ENCODE results near the gene EIF3J.
"Not testable (repeated sequence)": the region's sequence is repeated elsewhere in the genome, so short reads cannot be mapped to it uniquely, and the experiment has no call there.

The EIF3J gene

GRCh38 chr15:44536962-44537734 is at the start of gene EIF3J:
TSS of gene EIF3J (plus strand) at chr15:44537147. CDS start at chr15:44537195, 48 bp downstream.
- no peak for FAIRE-seq

GRCh38 chr15:44489464-44489863 is 47.5 kb upstream of the EIF3J start:
- FAIRE-seq, result no peak

- no peak for FAIRE-seq
Measured at GRCh38 chr15:44490622-44491021, 46.3 kb upstream of the EIF3J start.

- FAIRE-seq, result no peak
Measured at GRCh38 chr15:44492040-44492439, 44.9 kb upstream of the EIF3J start.

GRCh38 chr15:44492672-44493071 is 44.3 kb upstream of the EIF3J start:
- FAIRE-seq, result no peak

GRCh38 chr15:44495562-44495961 is 41.4 kb upstream of the EIF3J start:
- no peak for FAIRE-seq

- FAIRE-seq, result no peak
Measured at GRCh38 chr15:44500555-44500954, 36.4 kb upstream of the EIF3J start.

- FAIRE-seq, result no peak
Measured at GRCh38 chr15:44501768-44502366, 35.1 kb upstream of the EIF3J start.

- no peak for FAIRE-seq
Measured at GRCh38 chr15:44516436-44516835, 20.5 kb upstream of the EIF3J start.

GRCh38 chr15:44519537-44519936 is 17.4 kb upstream of the EIF3J start:
- peak; percentile 51 for FAIRE-seq

GRCh38 chr15:44525018-44525417 is 11.9 kb upstream of the EIF3J start:
- no peak for FAIRE-seq

- no peak for FAIRE-seq
Measured at GRCh38 chr15:44527241-44527640, 9.7 kb upstream of the EIF3J start.

- no peak for FAIRE-seq
Measured at GRCh38 chr15:44529864-44530604, 6.9 kb upstream of the EIF3J start.

- no peak for FAIRE-seq
Measured at GRCh38 chr15:44530653-44531052, 6.3 kb upstream of the EIF3J start.

- not testable (repeated sequence) for FAIRE-seq
Measured at GRCh38 chr15:44532275-44532674, 4.7 kb upstream of the EIF3J start.

GRCh38 chr15:44532689-44533088 is 4.3 kb upstream of the EIF3J start:
- FAIRE-seq, result no peak

- no peak for FAIRE-seq
Measured at GRCh38 chr15:44535092-44535491, 1.9 kb upstream of the EIF3J start.

- no peak for FAIRE-seq
Measured at GRCh38 chr15:44535523-44536301, 1.2 kb upstream of the EIF3J start.

- FAIRE-seq, result no peak
Measured at GRCh38 chr15:44536302-44536961, 515 bp upstream of the EIF3J start.

- no peak for FAIRE-seq
Measured at GRCh38 chr15:44537735-44538240, 841 bp downstream of the EIF3J start.

GRCh38 chr15:44541282-44541958 is 4.5 kb downstream of the EIF3J start:
- no peak for FAIRE-seq

GRCh38 chr15:44542596-44542995 is 5.6 kb downstream of the EIF3J start:
- FAIRE-seq, result no peak

Measured in colon (tissue), 2 donors.